H1 (cell line): ENCODE measurements around the gene PAIP2. TPM values are rescaled to one million over a fixed set of nuclear protein-coding genes. Genes with fewer than 3 reads are reported as not detected.

Experiments used
- CTCF ChIA-PET: fragments of 300-600 bp; sonication (Branson Sonifier 250); formaldehyde crosslinking; loops from one replicate; lab custom pipeline; 2021; ENCODE audit not compliant: partially characterized antibody; lab: Charles Lee
- POLR2A ChIA-PET: fragments of 300-600 bp; sonication (Branson Sonifier 250); formaldehyde crosslinking; loops from one replicate; lab custom pipeline; 2021; ENCODE audit warnings: inconsistent platforms; ENCODE audit not compliant: partially characterized antibody; lab: Charles Lee
- DNase-seq, 2 experiments: peaks; one replicate each; pipeline versions ENCODE4 v3.0.0 to v3.0.0-alpha.2; 2010 to 2022; ENCODE audit warnings: low spot score in 2 of 2, low read depth in 1 of 2, mixed read lengths in 1 of 2
- FAIRE-seq: peaks from 2 replicates; lab custom pipeline; 2011; peaks lifted over from hg19 to GRCh38; lab: Jason Lieb, UNC
- H2AFZ ChIP-seq: 2 replicates; pipeline ENCODE4 v1.8.1; 2012; ENCODE audit warnings: low read length, inconsistent platforms
- H2AK5ac ChIP-seq: 2 replicates; pipeline ENCODE4 v1.6.1; 2013; ENCODE audit warnings: low read depth, low read length
- H2BK120ac ChIP-seq: replicated peaks from 2 replicates; pipeline ENCODE3; 2013; ENCODE audit warnings: low read depth, low read length, inconsistent platforms
- H2BK12ac ChIP-seq: 2 replicates; pipeline ENCODE4 v1.6.1; 2013; ENCODE audit warnings: low read depth, low read length
- H2BK15ac ChIP-seq: 2 replicates; pipeline ENCODE4 v1.6.1; 2013; ENCODE audit warnings: low read length
- H2BK20ac ChIP-seq: 2 replicates; pipeline ENCODE4 v1.6.1; 2013; ENCODE audit warnings: low read length
- H2BK5ac ChIP-seq: 2 replicates; pipeline ENCODE4 v1.6.1; 2013; ENCODE audit warnings: low read depth, low read length
- H3K14ac ChIP-seq: 2 replicates; pipeline ENCODE4 v1.6.1; 2013; ENCODE audit warnings: inconsistent platforms; ENCODE audit not compliant: insufficient read length
- H3K18ac ChIP-seq: 2 replicates; pipeline ENCODE4 v1.6.1; 2013; ENCODE audit warnings: low read length; ENCODE audit errors: extremely low read depth
- H3K23ac ChIP-seq: 2 replicates; pipeline ENCODE4 v1.6.1; 2013; ENCODE audit warnings: inconsistent platforms; ENCODE audit not compliant: insufficient read length
- H3K23me2 ChIP-seq: 2 replicates; pipeline ENCODE4 v1.6.1; 2013; ENCODE audit warnings: low read depth, low read length
- H3K27ac ChIP-seq: 2 replicates; pipeline ENCODE4 v1.6.1; 2011; ENCODE audit warnings: low read depth, low read length, inconsistent platforms
- H3K27me3 ChIP-seq, 4 experiments: replicated peaks in 1 of 4; 1 replicate in 1 of 4; 2 replicates in 3 of 4; pipeline versions ENCODE4 v1.6.1 to v1.8.1; 2011 to 2013; ENCODE audit warnings: low read length in 3 of 4, mild to moderate bottlenecking in 3 of 4, inconsistent platforms in 2 of 4, mixed read lengths in 2 of 4, moderate library complexity in 1 of 4; ENCODE audit not compliant: control insufficient read depth in 3 of 4, insufficient read depth in 3 of 4; ENCODE audit errors: extremely low read depth in 1 of 4
- H3K36me3 ChIP-seq, 4 experiments: 2 replicates each; pipeline versions ENCODE4 v1.6.1 to v1.8.1; 2011 to 2013; ENCODE audit warnings: mild to moderate bottlenecking in 4 of 4, low read length in 3 of 4, moderate library complexity in 2 of 4, control low read depth in 1 of 4, inconsistent platforms in 1 of 4; ENCODE audit not compliant: insufficient read depth in 4 of 4, control insufficient read depth in 2 of 4
- H3K4ac ChIP-seq: replicated peaks from 2 replicates; pipeline ENCODE3; 2013; ENCODE audit warnings: low read length, low read depth, mixed read lengths, inconsistent platforms; ENCODE audit not compliant: insufficient read length
- H3K4me1 ChIP-seq, 4 experiments: replicated peaks in 1 of 4; 1 replicate in 1 of 4; 2 replicates in 3 of 4; pipeline versions ENCODE4 v1.6.1 to v1.8.1; 2011 to 2013; ENCODE audit warnings: low read length in 3 of 4, inconsistent platforms in 2 of 4, mixed read lengths in 1 of 4; ENCODE audit not compliant: insufficient read depth in 4 of 4, control insufficient read depth in 3 of 4
- H3K4me2 ChIP-seq, 2 experiments: 2 replicates each; pipeline versions ENCODE4 v1.6.1 to v1.8.1; 2011 to 2013; ENCODE audit warnings: low read depth in 2 of 2, low read length in 2 of 2, control low read depth in 1 of 2, inconsistent platforms in 1 of 2, mild to moderate bottlenecking in 1 of 2; ENCODE audit not compliant: insufficient read depth in 1 of 2
- H3K4me3 ChIP-seq, 4 experiments: fragments of 200-600, 300-600 bp in 1 of 4; sonication (generic), shearing (Covaris generic), sonication (Bioruptor Twin) in 1 of 4; 2 replicates each; pipeline versions ENCODE4 v1.5.1 to v1.8.1; 2011 to 2016; ENCODE audit warnings: low read length in 4 of 4, low read depth in 3 of 4, control low read depth in 2 of 4, inconsistent platforms in 2 of 4, mild to moderate bottlenecking in 2 of 4, mixed read lengths in 1 of 4, moderate library complexity in 1 of 4; ENCODE audit not compliant: insufficient read depth in 2 of 4; ENCODE audit errors: extremely low read depth in 1 of 4
- H3K56ac ChIP-seq: replicated peaks from 2 replicates; pipeline ENCODE3; 2013; ENCODE audit warnings: low read depth, mild to moderate bottlenecking, mixed read lengths, low read length, inconsistent platforms; ENCODE audit not compliant: insufficient read length
- H3K79me1 ChIP-seq: 2 replicates; pipeline ENCODE4 v1.6.1; 2013; ENCODE audit warnings: low read depth, low read length, control low read depth
- H3K79me2 ChIP-seq, 2 experiments: 2 replicates each; pipeline versions ENCODE4 v1.6.1 to v1.8.1; 2012 to 2013; ENCODE audit warnings: low read length in 2 of 2, mild to moderate bottlenecking in 2 of 2, inconsistent platforms in 1 of 2; ENCODE audit not compliant: insufficient read depth in 2 of 2, control insufficient read depth in 1 of 2
- H3K9ac ChIP-seq, 4 experiments: replicated peaks in 1 of 4; 1 replicate in 1 of 4; 2 replicates in 3 of 4; pipeline versions ENCODE4 v1.6.1 to v1.8.1; 2011 to 2013; ENCODE audit warnings: low read depth in 3 of 4, low read length in 3 of 4, control low read depth in 2 of 4, mild to moderate bottlenecking in 2 of 4, moderate library complexity in 2 of 4, inconsistent platforms in 1 of 4; ENCODE audit errors: extremely low read depth in 1 of 4
- H3K9me3 ChIP-seq, 2 experiments: 2 replicates each; pipeline versions ENCODE4 v1.6.1 to v1.8.1; 2012 to 2013; ENCODE audit warnings: mild to moderate bottlenecking in 2 of 2, moderate library complexity in 2 of 2, control low read depth in 1 of 2, inconsistent platforms in 1 of 2, low read depth in 1 of 2, low read length in 1 of 2, mixed read lengths in 1 of 2; ENCODE audit not compliant: insufficient read depth in 2 of 2
- H4K20me1 ChIP-seq, 2 experiments: replicated peaks in 1 of 2; 2 replicates each; pipeline versions ENCODE3 to v1.8.1; 2011 to 2013; ENCODE audit warnings: inconsistent platforms in 2 of 2, low read length in 2 of 2, mild to moderate bottlenecking in 1 of 2; ENCODE audit not compliant: insufficient read depth in 2 of 2, control insufficient read depth in 1 of 2
- H4K5ac ChIP-seq: 2 replicates; pipeline ENCODE4 v1.6.1; 2013; ENCODE audit warnings: low read length, low read depth, mixed read lengths, inconsistent platforms; ENCODE audit not compliant: insufficient read length
- H4K8ac ChIP-seq: 2 replicates; pipeline ENCODE4 v1.8.0; 2013; ENCODE audit warnings: mild to moderate bottlenecking, moderate library complexity, low read length, inconsistent platforms; ENCODE audit not compliant: insufficient read depth; ENCODE audit errors: extremely low read depth
- H4K91ac ChIP-seq: replicated peaks from 2 replicates; pipeline ENCODE3; 2013; ENCODE audit warnings: low read length, mixed read lengths, inconsistent platforms; ENCODE audit not compliant: insufficient read length
- BACH1 ChIP-seq: IDR thresholded peaks from 2 replicates; pipeline ENCODE4 v1.6.1; 2012; ENCODE audit warnings: low read length, improper control_type of control experiment
- BRCA1 ChIP-seq: IDR thresholded peaks from 2 replicates; pipeline ENCODE4 v1.6.1; 2012; ENCODE audit warnings: low read depth, low read length, improper control_type of control experiment
- CBX5 ChIP-seq: fragments of 300-800, 300-1000 bp; sonication (generic); IDR thresholded peaks from 2 replicates; pipeline ENCODE4 v1.7.1; 2016; ENCODE audit warnings: antibody characterized with exemption, low read length, low read depth
- CBX8 ChIP-seq: fragments of 300-800, 300-1000 bp; sonication (generic); IDR thresholded peaks from 2 replicates; pipeline ENCODE4 v1.7.1; 2016; ENCODE audit warnings: low read depth, low read length, borderline replicate concordance
- EP300 ChIP-seq, 2 experiments: IDR thresholded peaks; 1 replicate in 1 of 2; 2 replicates in 1 of 2; pipeline ENCODE4 v1.6.1; 2011 to 2012; ENCODE audit warnings: low read depth in 2 of 2, low read length in 2 of 2, mild to moderate bottlenecking in 2 of 2, borderline replicate concordance in 1 of 2, inconsistent platforms in 1 of 2, moderate library complexity in 1 of 2
- HDAC6 ChIP-seq: IDR thresholded peaks from one replicate; pipeline ENCODE4 v1.7.1; 2012; ENCODE audit warnings: low read depth, mild to moderate bottlenecking, inconsistent platforms, low read length, moderate library complexity
- KDM1A ChIP-seq: fragments of 200-600, 300-600 bp; sonication (generic); IDR thresholded peaks from 2 replicates; pipeline ENCODE4 v1.7.1; 2016; ENCODE audit warnings: mild to moderate bottlenecking, low read length, borderline replicate concordance
- KDM4A ChIP-seq: IDR thresholded peaks from one replicate; pipeline ENCODE4 v1.7.1; 2012; ENCODE audit warnings: low read depth, mild to moderate bottlenecking, moderate library complexity, low read length, inconsistent platforms; ENCODE audit not compliant: severe bottlenecking
- RBBP5 ChIP-seq: IDR thresholded peaks from 2 replicates; pipeline ENCODE4 v1.7.1; 2012; ENCODE audit warnings: low read depth, mild to moderate bottlenecking, inconsistent platforms, low read length, moderate library complexity, borderline replicate concordance
- SRF ChIP-seq: IDR thresholded peaks from 2 replicates; pipeline ENCODE4 v1.6.1; 2011; ENCODE audit warnings: mild to moderate bottlenecking, low read depth, low read length, moderate library complexity
- TEAD4 ChIP-seq: IDR thresholded peaks from 2 replicates; pipeline ENCODE4 v1.6.1; 2012; ENCODE audit warnings: low read depth, low read length, inconsistent platforms, mixed read lengths
- polyA plus RNA-seq, 7 experiments: library from polyadenylated mRNA; depleted of rRNA in 3 of 7; stranded (reverse) in 5 of 7; unstranded in 2 of 7; fragments of >200 nt in 5 of 7; fragments of 200-250 nt in 2 of 7; gene quantifications; 1 replicate in 5 of 7; 2 replicates in 1 of 7; 4 replicates in 1 of 7; pipeline versions ENCODE4 v1.2.1 to v1.2.3, GENCODE V29; 2011 to 2013; ENCODE audit warnings: missing spikeins in 2 of 7, mixed read lengths in 2 of 7
- total RNA-seq: library from RNA; stranded (reverse); fragmentation: NEBNext Ultra II Directional; extraction: Animal tissue kit (Norgen Biotek cat#: 25700); gene quantifications from 2 replicates; pipeline ENCODE4 v1.2.1, GENCODE V29; 2021
- TF ChIP-seq, protein P1 (sequence below): IDR thresholded peaks from 2 replicates; pipeline ENCODE4 v1.6.1; 2012; ENCODE audit warnings: low read length, inconsistent platforms
- TF ChIP-seq, protein P2 (sequence below): IDR thresholded peaks from 2 replicates; pipeline ENCODE4 v1.6.1; 2012; ENCODE audit warnings: inconsistent platforms

The PAIP2 gene
- total and polyA plus RNA-seq, 2 of the 8 experiments (the other 6 are each of a cell fraction or from before 2014, with no cell fraction given), result 87.6 to 162 TPM

DNA sequence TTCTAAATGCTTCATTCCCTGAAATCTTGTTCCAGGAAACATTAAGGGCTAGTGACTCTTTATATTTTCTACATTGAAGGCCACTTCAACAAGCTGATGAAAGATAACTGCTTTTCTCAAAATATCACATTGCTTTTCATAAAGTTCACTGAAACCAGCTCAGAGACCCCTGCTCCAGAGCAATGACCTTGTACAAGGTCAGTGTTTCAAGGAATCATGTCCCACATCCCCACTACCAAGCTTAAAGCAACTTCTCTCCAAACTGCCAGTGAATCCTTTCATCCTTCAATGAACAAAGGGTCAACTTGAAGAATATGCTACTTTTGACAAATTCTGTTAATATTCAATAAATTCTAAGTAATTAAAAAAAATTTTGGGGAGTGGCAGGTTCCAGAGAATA, 74.2 kb downstream of the PAIP2 start:
- Histone ChIP-seq H3K9me3 (no peaks in the 10 kb centered on the region), H3K4me2 (no peak overlapping the region), H3K14ac (no peak overlapping the region), H4K91ac (no peak overlapping the region), H4K20me1 (no peaks in the 10 kb centered on the region), H3K56ac (no peak overlapping the region), H2BK12ac (no peak overlapping the region), H3K79me1 (no peaks in the 10 kb centered on the region), H3K79me2 (no peaks in the 10 kb centered on the region), H3K4me1 (peaks cover 4 to 9% (median 6%) of the 10 kb centered on the region in 4 experiments; a peak in 4 of 7 replicates), H3K4ac (no peak overlapping the region), H2BK20ac (no peak overlapping the region), H3K36me3 (peaks cover 2 to 21% (median 6%) of the 10 kb centered on the region in 4 experiments; a peak in 5 of 8 replicates), H3K23ac (no peak overlapping the region), H4K8ac (no peak overlapping the region), H2BK120ac (no peak overlapping the region), H2BK5ac (no peak overlapping the region), H3K23me2 (no peaks in the 10 kb centered on the region), H2BK15ac (no peak overlapping the region), H3K4me3 (no peak overlapping the region), H3K9ac (no peak overlapping the region), H2AK5ac (no peak overlapping the region), H2AFZ (no peak overlapping the region), H4K5ac (no peak overlapping the region), H3K27me3 (no peaks in the 10 kb centered on the region), H3K18ac (no peak overlapping the region), H3K27ac (no peak overlapping the region)
- POLR2A ChIA-PET, result interaction anchor here (0.8 to 1.4 kb wide), 4 partner anchors 9 to 102 kb away, joined by 3 to 4 read pairs (median 4); no protein-coding TSS in a partner anchor
- CTCF ChIA-PET, result interaction anchor here (1.5 kb wide), 1 partner anchor 98 kb away, joined by 6 read pairs; no protein-coding TSS in a partner anchor
- no peak for DNase-seq
- FAIRE-seq, result no peak
- TF ChIP-seq RBBP5 (no peak), CBX5 (no peak), KDM4A (no peak), SRF (no peak), BRCA1 (no peak), HDAC6 (no peak), CBX8 (no peak), EP300 (IDR thresholded peaks at IDR 0.05; ENCODE audit: borderline replicate concordance in 1 of 2, low read depth in 2 of 2, low read length in 2 of 2) (no peak), TEAD4 (no peak), KDM1A (no peak), BACH1 (no peak)
- TF ChIP-seq, protein P1, sequence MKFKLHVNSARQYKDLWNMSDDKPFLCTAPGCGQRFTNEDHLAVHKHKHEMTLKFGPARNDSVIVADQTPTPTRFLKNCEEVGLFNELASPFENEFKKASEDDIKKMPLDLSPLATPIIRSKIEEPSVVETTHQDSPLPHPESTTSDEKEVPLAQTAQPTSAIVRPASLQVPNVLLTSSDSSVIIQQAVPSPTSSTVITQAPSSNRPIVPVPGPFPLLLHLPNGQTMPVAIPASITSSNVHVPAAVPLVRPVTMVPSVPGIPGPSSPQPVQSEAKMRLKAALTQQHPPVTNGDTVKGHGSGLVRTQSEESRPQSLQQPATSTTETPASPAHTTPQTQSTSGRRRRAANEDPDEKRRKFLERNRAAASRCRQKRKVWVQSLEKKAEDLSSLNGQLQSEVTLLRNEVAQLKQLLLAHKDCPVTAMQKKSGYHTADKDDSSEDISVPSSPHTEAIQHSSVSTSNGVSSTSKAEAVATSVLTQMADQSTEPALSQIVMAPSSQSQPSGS, result no peak
- TF ChIP-seq, protein P2, sequence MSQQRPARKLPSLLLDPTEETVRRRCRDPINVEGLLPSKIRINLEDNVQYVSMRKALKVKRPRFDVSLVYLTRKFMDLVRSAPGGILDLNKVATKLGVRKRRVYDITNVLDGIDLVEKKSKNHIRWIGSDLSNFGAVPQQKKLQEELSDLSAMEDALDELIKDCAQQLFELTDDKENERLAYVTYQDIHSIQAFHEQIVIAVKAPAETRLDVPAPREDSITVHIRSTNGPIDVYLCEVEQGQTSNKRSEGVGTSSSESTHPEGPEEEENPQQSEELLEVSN, result no peak
